Measurements from ENCODE around the gene SUN1. TPM values are rescaled to one million over a fixed set of nuclear protein-coding genes. Genes with fewer than 3 reads are reported as not detected.

The SUN1 gene
- total RNA-seq, 1 donor from 2014 or later = 99.9 TPM

GRCh38 chr7:898855-899681 is 66.8 kb downstream of the SUN1 start:
- Mint-ChIP-seq H3K27me3 (ENCODE audit: low read depth) (peaks cover 13% of the 10 kb centered on the region), H3K4me1 (no peaks in the 10 kb centered on the region), H3K27ac (ENCODE audit: unreplicated experiment) (no peak overlapping the region), H3K36me3 (ENCODE audit: low read depth) (peaks cover 6% of the 10 kb centered on the region), H3K9me3 (no peaks in the 10 kb centered on the region), H3K4me3 (no peak overlapping the region)
- no peak for DNase-seq (ENCODE audit: low read depth, low spot score)
- no peak for TF ChIP-seq CTCF (conservative IDR thresholded peaks at IDR 0.05)

- H3K9me3 Mint-ChIP-seq = no peaks in the 10 kb centered on the region
- no peak for TF ChIP-seq CTCF (conservative IDR thresholded peaks at IDR 0.05)
- H3K4me3 Mint-ChIP-seq = no peak overlapping the region
- no peak overlapping the region for H3K27ac Mint-ChIP-seq (ENCODE audit: unreplicated experiment)
- peaks cover 13% of the 10 kb centered on the region for H3K27me3 Mint-ChIP-seq (ENCODE audit: low read depth)
- H3K4me1 Mint-ChIP-seq = no peaks in the 10 kb centered on the region
- DNase-seq (ENCODE audit: low read depth, low spot score) = no peak
- peaks cover 6% of the 10 kb centered on the region for H3K36me3 Mint-ChIP-seq (ENCODE audit: low read depth)
Measured at GRCh38 chr7:899806-900205, 67.5 kb downstream of the SUN1 start.

GRCh38 chr7:900331-901040 is 68.2 kb downstream of the SUN1 start:
- peaks cover 6% of the 10 kb centered on the region for H3K36me3 Mint-ChIP-seq (ENCODE audit: low read depth)
- no peaks in the 10 kb centered on the region for H3K4me1 Mint-ChIP-seq
- H3K9me3 Mint-ChIP-seq = no peaks in the 10 kb centered on the region
- DNase-seq (ENCODE audit: low read depth, low spot score) = no peak
- H3K27me3 Mint-ChIP-seq (ENCODE audit: low read depth) = peaks cover 20% of the 10 kb centered on the region
- H3K4me3 Mint-ChIP-seq = peak overlapping the region; percentile 31
- TF ChIP-seq CTCF (conservative IDR thresholded peaks at IDR 0.05) = no peak
- H3K27ac Mint-ChIP-seq (ENCODE audit: unreplicated experiment) = no peak overlapping the region

GRCh38 chr7:901041-901387 is 68.7 kb downstream of the SUN1 start:
- Mint-ChIP-seq H3K4me1 (no peaks in the 10 kb centered on the region), H3K9me3 (no peaks in the 10 kb centered on the region), H3K36me3 (ENCODE audit: low read depth) (peaks cover 4% of the 10 kb centered on the region), H3K27me3 (ENCODE audit: low read depth) (peaks cover 25% of the 10 kb centered on the region), H3K27ac (ENCODE audit: unreplicated experiment) (no peak overlapping the region), H3K4me3 (no peak overlapping the region)
- no peak for TF ChIP-seq CTCF (conservative IDR thresholded peaks at IDR 0.05)
- DNase-seq (ENCODE audit: low read depth, low spot score) = no peak

- DNase-seq (ENCODE audit: low read depth, low spot score) = peak; percentile 70
- Mint-ChIP-seq H3K36me3 (ENCODE audit: low read depth) (no peaks in the 10 kb centered on the region), H3K27me3 (ENCODE audit: low read depth) (peaks cover 25% of the 10 kb centered on the region), H3K4me1 (no peaks in the 10 kb centered on the region), H3K9me3 (no peaks in the 10 kb centered on the region), H3K27ac (ENCODE audit: unreplicated experiment) (no peak overlapping the region), H3K4me3 (no peak overlapping the region)
- no peak for TF ChIP-seq CTCF (conservative IDR thresholded peaks at IDR 0.05)
Measured at GRCh38 chr7:901388-902154, 69.3 kb downstream of the SUN1 start.
